ENCODE results near the gene ANKRA2. TPM values are rescaled to one million over a fixed set of nuclear protein-coding genes. Genes with fewer than 3 reads are reported as not detected.

ANKRA2 gene
- total and polyA plus RNA-seq, 2 of the 8 experiments (the other 6 are each of a cell fraction or from before 2014, with no cell fraction given), result 7.0 to 12.6 TPM

DNA sequence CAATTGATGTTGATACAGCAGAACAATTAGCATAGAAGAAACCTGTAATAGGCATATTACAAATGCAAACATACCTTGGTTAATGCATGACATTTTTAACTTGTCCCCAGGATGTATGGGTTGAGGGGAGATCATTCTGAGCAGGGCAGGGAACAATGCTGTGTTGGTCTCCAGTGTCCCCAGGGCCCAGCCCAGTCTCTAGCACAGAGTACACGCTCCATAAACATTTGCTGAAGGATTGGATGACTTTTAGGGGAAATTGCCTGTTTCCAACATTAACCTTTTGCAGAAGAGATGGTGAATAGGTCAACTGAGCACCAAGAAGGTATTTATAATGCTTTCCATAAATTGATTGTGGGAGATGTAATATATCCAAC is 20.0 kb downstream of the ANKRA2 start (continued):
- TF ChIP-seq, protein P1, sequence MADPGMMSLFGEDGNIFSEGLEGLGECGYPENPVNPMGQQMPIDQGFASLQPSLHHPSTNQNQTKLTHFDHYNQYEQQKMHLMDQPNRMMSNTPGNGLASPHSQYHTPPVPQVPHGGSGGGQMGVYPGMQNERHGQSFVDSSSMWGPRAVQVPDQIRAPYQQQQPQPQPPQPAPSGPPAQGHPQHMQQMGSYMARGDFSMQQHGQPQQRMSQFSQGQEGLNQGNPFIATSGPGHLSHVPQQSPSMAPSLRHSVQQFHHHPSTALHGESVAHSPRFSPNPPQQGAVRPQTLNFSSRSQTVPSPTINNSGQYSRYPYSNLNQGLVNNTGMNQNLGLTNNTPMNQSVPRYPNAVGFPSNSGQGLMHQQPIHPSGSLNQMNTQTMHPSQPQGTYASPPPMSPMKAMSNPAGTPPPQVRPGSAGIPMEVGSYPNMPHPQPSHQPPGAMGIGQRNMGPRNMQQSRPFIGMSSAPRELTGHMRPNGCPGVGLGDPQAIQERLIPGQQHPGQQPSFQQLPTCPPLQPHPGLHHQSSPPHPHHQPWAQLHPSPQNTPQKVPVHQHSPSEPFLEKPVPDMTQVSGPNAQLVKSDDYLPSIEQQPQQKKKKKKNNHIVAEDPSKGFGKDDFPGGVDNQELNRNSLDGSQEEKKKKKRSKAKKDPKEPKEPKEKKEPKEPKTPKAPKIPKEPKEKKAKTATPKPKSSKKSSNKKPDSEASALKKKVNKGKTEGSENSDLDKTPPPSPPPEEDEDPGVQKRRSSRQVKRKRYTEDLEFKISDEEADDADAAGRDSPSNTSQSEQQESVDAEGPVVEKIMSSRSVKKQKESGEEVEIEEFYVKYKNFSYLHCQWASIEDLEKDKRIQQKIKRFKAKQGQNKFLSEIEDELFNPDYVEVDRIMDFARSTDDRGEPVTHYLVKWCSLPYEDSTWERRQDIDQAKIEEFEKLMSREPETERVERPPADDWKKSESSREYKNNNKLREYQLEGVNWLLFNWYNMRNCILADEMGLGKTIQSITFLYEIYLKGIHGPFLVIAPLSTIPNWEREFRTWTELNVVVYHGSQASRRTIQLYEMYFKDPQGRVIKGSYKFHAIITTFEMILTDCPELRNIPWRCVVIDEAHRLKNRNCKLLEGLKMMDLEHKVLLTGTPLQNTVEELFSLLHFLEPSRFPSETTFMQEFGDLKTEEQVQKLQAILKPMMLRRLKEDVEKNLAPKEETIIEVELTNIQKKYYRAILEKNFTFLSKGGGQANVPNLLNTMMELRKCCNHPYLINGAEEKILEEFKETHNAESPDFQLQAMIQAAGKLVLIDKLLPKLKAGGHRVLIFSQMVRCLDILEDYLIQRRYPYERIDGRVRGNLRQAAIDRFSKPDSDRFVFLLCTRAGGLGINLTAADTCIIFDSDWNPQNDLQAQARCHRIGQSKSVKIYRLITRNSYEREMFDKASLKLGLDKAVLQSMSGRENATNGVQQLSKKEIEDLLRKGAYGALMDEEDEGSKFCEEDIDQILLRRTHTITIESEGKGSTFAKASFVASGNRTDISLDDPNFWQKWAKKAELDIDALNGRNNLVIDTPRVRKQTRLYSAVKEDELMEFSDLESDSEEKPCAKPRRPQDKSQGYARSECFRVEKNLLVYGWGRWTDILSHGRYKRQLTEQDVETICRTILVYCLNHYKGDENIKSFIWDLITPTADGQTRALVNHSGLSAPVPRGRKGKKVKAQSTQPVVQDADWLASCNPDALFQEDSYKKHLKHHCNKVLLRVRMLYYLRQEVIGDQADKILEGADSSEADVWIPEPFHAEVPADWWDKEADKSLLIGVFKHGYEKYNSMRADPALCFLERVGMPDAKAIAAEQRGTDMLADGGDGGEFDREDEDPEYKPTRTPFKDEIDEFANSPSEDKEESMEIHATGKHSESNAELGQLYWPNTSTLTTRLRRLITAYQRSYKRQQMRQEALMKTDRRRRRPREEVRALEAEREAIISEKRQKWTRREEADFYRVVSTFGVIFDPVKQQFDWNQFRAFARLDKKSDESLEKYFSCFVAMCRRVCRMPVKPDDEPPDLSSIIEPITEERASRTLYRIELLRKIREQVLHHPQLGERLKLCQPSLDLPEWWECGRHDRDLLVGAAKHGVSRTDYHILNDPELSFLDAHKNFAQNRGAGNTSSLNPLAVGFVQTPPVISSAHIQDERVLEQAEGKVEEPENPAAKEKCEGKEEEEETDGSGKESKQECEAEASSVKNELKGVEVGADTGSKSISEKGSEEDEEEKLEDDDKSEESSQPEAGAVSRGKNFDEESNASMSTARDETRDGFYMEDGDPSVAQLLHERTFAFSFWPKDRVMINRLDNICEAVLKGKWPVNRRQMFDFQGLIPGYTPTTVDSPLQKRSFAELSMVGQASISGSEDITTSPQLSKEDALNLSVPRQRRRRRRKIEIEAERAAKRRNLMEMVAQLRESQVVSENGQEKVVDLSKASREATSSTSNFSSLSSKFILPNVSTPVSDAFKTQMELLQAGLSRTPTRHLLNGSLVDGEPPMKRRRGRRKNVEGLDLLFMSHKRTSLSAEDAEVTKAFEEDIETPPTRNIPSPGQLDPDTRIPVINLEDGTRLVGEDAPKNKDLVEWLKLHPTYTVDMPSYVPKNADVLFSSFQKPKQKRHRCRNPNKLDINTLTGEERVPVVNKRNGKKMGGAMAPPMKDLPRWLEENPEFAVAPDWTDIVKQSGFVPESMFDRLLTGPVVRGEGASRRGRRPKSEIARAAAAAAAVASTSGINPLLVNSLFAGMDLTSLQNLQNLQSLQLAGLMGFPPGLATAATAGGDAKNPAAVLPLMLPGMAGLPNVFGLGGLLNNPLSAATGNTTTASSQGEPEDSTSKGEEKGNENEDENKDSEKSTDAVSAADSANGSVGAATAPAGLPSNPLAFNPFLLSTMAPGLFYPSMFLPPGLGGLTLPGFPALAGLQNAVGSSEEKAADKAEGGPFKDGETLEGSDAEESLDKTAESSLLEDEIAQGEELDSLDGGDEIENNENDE (IDR thresholded peaks at IDR 0.05; ENCODE audit: insufficient replicate concordance, low read length), result no peak
- no peak for TF ChIP-seq TCF12 (IDR thresholded peaks at IDR 0.05; ENCODE audit: low read depth, low read length)
- no peak for TF ChIP-seq JUN (IDR thresholded peaks at IDR 0.05; ENCODE audit: low read depth, low read length)
- TF ChIP-seq ASH2L (IDR thresholded peaks at IDR 0.05; ENCODE audit: low read length), result no peak
- TF ChIP-seq PHF8 (conservative IDR thresholded peaks at IDR 0.05; ENCODE audit: low read depth, low read length), result no peak
- TF ChIP-seq, protein P2, sequence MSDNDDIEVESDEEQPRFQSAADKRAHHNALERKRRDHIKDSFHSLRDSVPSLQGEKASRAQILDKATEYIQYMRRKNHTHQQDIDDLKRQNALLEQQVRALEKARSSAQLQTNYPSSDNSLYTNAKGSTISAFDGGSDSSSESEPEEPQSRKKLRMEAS (IDR thresholded peaks at IDR 0.05), result no peak
- no peak for TF ChIP-seq BRCA1 (IDR thresholded peaks at IDR 0.05; ENCODE audit: low read depth, low read length)

Data from H1 (cell line).